Liver (tissue), 9 donors: Measurements from ENCODE around the gene TYMS. TPM values are rescaled to one million over a fixed set of nuclear protein-coding genes. Genes with fewer than 3 reads are reported as not detected.

Experiments
- DNase-seq: peaks from one replicate; pipeline ENCODE4 v3.0.0-alpha.2; 2017; ENCODE audit warnings: low spot score
- H3K27ac ChIP-seq, 2 donors: one replicate each; pipeline ENCODE4 v1.7.0; 2013; ENCODE audit warnings: inconsistent platforms in 2 of 2, low read length in 2 of 2, control low read depth in 1 of 2, low read depth in 1 of 2, mild to moderate bottlenecking in 1 of 2
- H3K27me3 ChIP-seq, 4 donors: one replicate each; pipeline versions ENCODE4 v1.6.1 to v1.7.0; 2013; ENCODE audit warnings: low read length in 3 of 4, inconsistent platforms in 1 of 4, mild to moderate bottlenecking in 1 of 4, moderate library complexity in 1 of 4; ENCODE audit not compliant: control insufficient read depth in 4 of 4, insufficient read depth in 4 of 4
- H3K36me3 ChIP-seq, 4 donors: one replicate each; pipeline versions ENCODE4 v1.6.1 to v1.7.0; 2013; ENCODE audit warnings: low read length in 3 of 4, mild to moderate bottlenecking in 3 of 4, low read depth in 1 of 4, moderate library complexity in 1 of 4; ENCODE audit not compliant: control insufficient read depth in 4 of 4, insufficient read depth in 3 of 4
- H3K4me1 ChIP-seq, 4 donors: one replicate each; pipeline versions ENCODE4 v1.6.1 to v1.7.0; 2013; ENCODE audit warnings: low read length in 3 of 4, mild to moderate bottlenecking in 3 of 4, moderate library complexity in 1 of 4; ENCODE audit not compliant: control insufficient read depth in 4 of 4, insufficient read depth in 4 of 4
- H3K4me3 ChIP-seq, 3 donors: one replicate each; pipeline versions ENCODE4 v1.6.1 to v1.7.0; 2013; ENCODE audit warnings: low read length in 3 of 3, control low read depth in 1 of 3, low read depth in 1 of 3, mild to moderate bottlenecking in 1 of 3
- H3K9ac ChIP-seq, 2 donors: one replicate each; pipeline ENCODE4 v1.7.0; 2013; ENCODE audit warnings: low read length in 2 of 2, mild to moderate bottlenecking in 2 of 2, moderate library complexity in 2 of 2, control low read depth in 1 of 2, low read depth in 1 of 2
- H3K9me3 ChIP-seq, 4 donors: one replicate each; pipeline versions ENCODE4 v1.6.1 to v1.7.0; 2013; ENCODE audit warnings: low read length in 3 of 4; ENCODE audit not compliant: control insufficient read depth in 4 of 4
- ATF3 ChIP-seq: IDR thresholded peaks from 2 replicates; pipeline ENCODE4 v1.6.1; 2016; ENCODE audit warnings: antibody characterized with exemption
- CTCF ChIP-seq: fragments of 150-350 bp; IDR thresholded peaks from 2 replicates; pipeline ENCODE4 v1.5.1; 2017; ENCODE audit warnings: improper control_type of control experiment, low read depth, low read length; ENCODE audit not compliant: missing input control
- EGR1 ChIP-seq, 2 donors: IDR thresholded peaks; 2 replicates each; pipeline ENCODE4 v1.6.1; 2016 to 2018; ENCODE audit warnings: antibody characterized with exemption in 2 of 2, low read depth in 2 of 2
- FOXA1 ChIP-seq: IDR thresholded peaks from 2 replicates; pipeline ENCODE4 v1.6.1; 2016; ENCODE audit warnings: antibody characterized with exemption
- FOXA2 ChIP-seq: IDR thresholded peaks from 2 replicates; pipeline ENCODE4 v1.6.1; 2016; ENCODE audit warnings: antibody characterized with exemption
- GABPA ChIP-seq, 2 donors: IDR thresholded peaks in 1 of 2; conservative IDR thresholded peaks in 1 of 2; 2 replicates each; pipeline ENCODE4 v1.6.1; 2016; ENCODE audit warnings: antibody characterized with exemption in 2 of 2, mild to moderate bottlenecking in 1 of 2, moderate library complexity in 1 of 2
- HNF4A ChIP-seq, 2 donors: conservative IDR thresholded peaks; 2 replicates each; pipeline ENCODE4 v1.6.1; 2016; ENCODE audit warnings: antibody characterized with exemption in 2 of 2, mild to moderate bottlenecking in 2 of 2
- JUND ChIP-seq, 2 donors: IDR thresholded peaks; 2 replicates each; pipeline ENCODE4 v1.6.1; 2016; ENCODE audit warnings: antibody characterized with exemption in 2 of 2
- MAX ChIP-seq: IDR thresholded peaks from 2 replicates; pipeline ENCODE4 v1.6.1; 2016; ENCODE audit warnings: antibody characterized with exemption
- NR2F2 ChIP-seq: IDR thresholded peaks from 2 replicates; pipeline ENCODE4 v1.6.1; 2016; ENCODE audit warnings: antibody characterized with exemption
- RAD21 ChIP-seq, 2 donors: IDR thresholded peaks; 2 replicates each; pipeline ENCODE4 v1.6.1; 2016; ENCODE audit warnings: antibody characterized with exemption in 2 of 2, mild to moderate bottlenecking in 2 of 2
- REST ChIP-seq: IDR thresholded peaks from 2 replicates; pipeline ENCODE4 v1.6.1; 2016; ENCODE audit warnings: antibody characterized with exemption, mild to moderate bottlenecking
- RXRA ChIP-seq, 2 donors: IDR thresholded peaks; 2 replicates each; pipeline ENCODE4 v1.6.1; 2017 to 2018; ENCODE audit warnings: antibody characterized with exemption in 2 of 2, mild to moderate bottlenecking in 1 of 2
- SP1 ChIP-seq: IDR thresholded peaks from 2 replicates; pipeline ENCODE4 v1.6.1; 2018; ENCODE audit warnings: antibody characterized with exemption, mild to moderate bottlenecking
- TAF1 ChIP-seq: conservative IDR thresholded peaks from 2 replicates; pipeline ENCODE4 v1.6.1; 2016; ENCODE audit warnings: antibody characterized with exemption, mild to moderate bottlenecking
- YY1 ChIP-seq: IDR thresholded peaks from 2 replicates; pipeline ENCODE4 v1.6.1; 2016; ENCODE audit warnings: antibody characterized with exemption, mild to moderate bottlenecking
- WGBS: extraction: QIAGEN DNeasy Blood & Tissue Kit; methylation state at CpG from one replicate; pipeline ENCODE4 v1.1.7; 2013; 5-methylcytosine and 5-hydroxymethylcytosine counted together
- polyA plus RNA-seq, 2 donors: library from polyadenylated mRNA; stranded (reverse) in 1 of 2; unstranded in 1 of 2; fragments of 200-250 nt in 1 of 2; fragments of >200 nt in 1 of 2; fragmentation: Nextera tagmentation in 1 of 2; extraction: Ambion mirVana in 1 of 2; gene quantifications; one replicate each; pipeline versions ENCODE4 v1.2.1 to v1.2.3, GENCODE V29; 2013 to 2015
- total RNA-seq, 2 donors: library from RNA; depleted of rRNA; stranded (reverse); fragments of >200 nt; gene quantifications; one replicate each; pipeline ENCODE4 v1.2.3, GENCODE V29; 2014
- donor health status: healthy.
- donor health status: healthy.
- donor health status: healthy.
- donor health status: healthy.
- donor health status: healthy.

The TYMS gene
- total and polyA plus RNA-seq, 4 donors: 0.25 to 77.4 (median 5.3) TPM

- H3K36me3 ChIP-seq: peaks cover 8 to 42% (median 29%) of the 10 kb centered on the region in 4 donors
- DNase-seq: no peak
- WGBS: 90% methylated on average over 6 of the region's 6 CpGs
These were observed 35.4 kb downstream of the TYMS start for GRCh38 chr18:692824-693223.

More at GRCh38 chr18:692824-693223, 35.4 kb downstream of the TYMS start:
- Histone ChIP-seq H3K9me3 (no peaks in the 10 kb centered on the region), H3K9ac (no peak overlapping the region), H3K4me3 (no peak overlapping the region), H3K27me3 (no peaks in the 10 kb centered on the region), H3K4me1 (no peaks in the 10 kb centered on the region), H3K27ac (no peak overlapping the region)
- TF ChIP-seq FOXA2 (no peak), TAF1 (no peak), HNF4A (conservative IDR thresholded peaks at IDR 0.05) (no peak), FOXA1 (no peak), NR2F2 (no peak), MAX (no peak), SP1 (no peak), EGR1 (IDR thresholded peaks at IDR 0.05; ENCODE audit: low read depth in 2 of 2) (no peak), ATF3 (no peak), GABPA (IDR thresholded peaks at IDR 0.05 in 1 of 2, conservative IDR thresholded peaks at IDR 0.05 in 1 of 2) (no peak), RAD21 (IDR thresholded peaks at IDR 0.05) (no peak), CTCF (no peak), RXRA (IDR thresholded peaks at IDR 0.05) (no peak), JUND (IDR thresholded peaks at IDR 0.05) (no peak), YY1 (no peak), REST (no peak)
